Neutrophil (primary cell): Measurements from ENCODE around the gene STMN3.

ENCODE experiments used
- H3K27ac ChIP-seq: fragments of 200-600 bp; sonication (generic); 2 replicates; pipeline ENCODE4 v1.5.1; 2016; ENCODE audit warnings: mild to moderate bottlenecking, moderate library complexity
- H3K27me3 ChIP-seq: fragments of 200-600 bp; sonication (generic); 2 replicates; pipeline ENCODE4 v1.6.0; 2016; ENCODE audit warnings: mild to moderate bottlenecking
- H3K36me3 ChIP-seq: fragments of 200-600 bp; sonication (generic); 2 replicates; pipeline ENCODE4 v1.5.1; 2017
- H3K4me1 ChIP-seq, 2 experiments: fragments of 200-600 bp in 1 of 2; sonication (generic) in 1 of 2; 1 replicate in 1 of 2; 2 replicates in 1 of 2; pipeline versions ENCODE4 v1.5.1 to v1.6.1; 2013 to 2016; ENCODE audit warnings: low read depth in 1 of 2, low read length in 1 of 2, mild to moderate bottlenecking in 1 of 2, moderate library complexity in 1 of 2; ENCODE audit not compliant: control insufficient read depth in 1 of 2, insufficient read depth in 1 of 2
- H3K4me3 ChIP-seq, 2 experiments: fragments of 200-600 bp in 1 of 2; sonication (generic) in 1 of 2; 1 replicate in 1 of 2; 2 replicates in 1 of 2; pipeline ENCODE4 v1.5.1; 2013 to 2016; ENCODE audit warnings: low read depth in 1 of 2, low read length in 1 of 2, mild to moderate bottlenecking in 1 of 2, moderate library complexity in 1 of 2
- H3K9me3 ChIP-seq: fragments of 200-600 bp; sonication (generic); 2 replicates; pipeline ENCODE4 v1.5.1; 2016
- CTCF ChIP-seq: fragments of 200-600 bp; sonication (generic); IDR thresholded peaks from 2 replicates; pipeline ENCODE4 v1.5.1; 2016; ENCODE audit warnings: antibody characterized with exemption

STMN3 gene

GRCh38 chr20:63596423-63596822, 56.8 kb downstream of the STMN3 start:
- Histone ChIP-seq H3K27ac (no peak overlapping the region), H3K9me3 (no peaks in the 10 kb centered on the region), H3K4me3 (no peak overlapping the region), H3K27me3 (no peaks in the 10 kb centered on the region), H3K4me1 (no peaks in the 10 kb centered on the region), H3K36me3 (peaks cover 93% of the 10 kb centered on the region)
- no peak for TF ChIP-seq CTCF

DNA sequence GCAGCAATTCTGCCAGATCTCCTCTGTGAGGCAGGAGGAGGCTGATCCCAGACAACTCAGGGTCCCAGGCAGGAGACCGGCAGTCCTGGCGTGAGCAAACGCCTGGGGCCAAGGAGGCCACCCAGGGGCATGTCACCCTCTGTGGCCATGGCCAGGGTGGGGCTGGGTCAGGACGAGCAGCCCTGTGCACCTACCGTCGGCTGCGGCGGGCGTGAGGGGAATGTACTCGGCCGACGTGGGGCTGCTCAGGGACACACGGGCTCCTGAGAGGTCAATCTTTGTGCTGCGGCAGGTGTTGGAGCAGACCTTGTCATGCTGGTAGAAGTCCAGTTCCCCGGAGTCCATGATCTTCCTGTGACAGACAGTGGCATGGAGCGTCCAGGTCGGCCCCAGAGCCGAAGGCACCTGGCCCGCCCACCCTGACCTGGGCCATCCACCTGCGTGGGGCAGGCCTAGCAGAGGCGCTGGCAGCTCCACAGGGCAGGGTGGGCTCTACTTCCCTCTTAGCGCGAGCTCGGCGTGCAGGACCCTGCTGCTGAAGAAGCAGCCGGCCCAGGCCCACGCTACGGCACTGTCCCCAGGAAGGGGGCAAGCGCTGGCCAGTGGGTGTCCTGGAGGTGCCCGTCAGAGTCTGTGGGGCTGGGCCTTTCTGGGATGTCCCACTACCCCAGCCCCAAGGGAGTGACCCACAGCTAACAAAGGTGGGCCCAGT, 57.7 kb downstream of the STMN3 start:
- Histone ChIP-seq H3K27me3 (no peaks in the 10 kb centered on the region), H3K4me1 (no peaks in the 10 kb centered on the region), H3K4me3 (no peak overlapping the region), H3K36me3 (peaks cover 96% of the 10 kb centered on the region), H3K27ac (no peak overlapping the region), H3K9me3 (no peaks in the 10 kb centered on the region)
- TF ChIP-seq CTCF: no peak

- H3K27me3 ChIP-seq: no peaks in the 10 kb centered on the region
- H3K4me1 ChIP-seq: no peaks in the 10 kb centered on the region
- H3K36me3 ChIP-seq: peaks cover 97% of the 10 kb centered on the region
- no peak for TF ChIP-seq CTCF
- H3K27ac ChIP-seq: no peak overlapping the region
- no peak overlapping the region for H3K4me3 ChIP-seq
- H3K9me3 ChIP-seq: no peaks in the 10 kb centered on the region
Observed at GRCh38 chr20:63594043-63594561, 59.1 kb downstream of the STMN3 start.

GRCh38 chr20:63592661-63593060, 60.6 kb downstream of the STMN3 start:
- no peaks in the 10 kb centered on the region for H3K9me3 ChIP-seq
- no peak overlapping the region for H3K4me3 ChIP-seq
- no peak for TF ChIP-seq CTCF
- no peak overlapping the region for H3K27ac ChIP-seq
- H3K4me1 ChIP-seq: peaks cover under 1 to 3% of the 10 kb centered on the region in 2 experiments
- H3K27me3 ChIP-seq: no peaks in the 10 kb centered on the region
- peaks cover 97% of the 10 kb centered on the region for H3K36me3 ChIP-seq

DNA sequence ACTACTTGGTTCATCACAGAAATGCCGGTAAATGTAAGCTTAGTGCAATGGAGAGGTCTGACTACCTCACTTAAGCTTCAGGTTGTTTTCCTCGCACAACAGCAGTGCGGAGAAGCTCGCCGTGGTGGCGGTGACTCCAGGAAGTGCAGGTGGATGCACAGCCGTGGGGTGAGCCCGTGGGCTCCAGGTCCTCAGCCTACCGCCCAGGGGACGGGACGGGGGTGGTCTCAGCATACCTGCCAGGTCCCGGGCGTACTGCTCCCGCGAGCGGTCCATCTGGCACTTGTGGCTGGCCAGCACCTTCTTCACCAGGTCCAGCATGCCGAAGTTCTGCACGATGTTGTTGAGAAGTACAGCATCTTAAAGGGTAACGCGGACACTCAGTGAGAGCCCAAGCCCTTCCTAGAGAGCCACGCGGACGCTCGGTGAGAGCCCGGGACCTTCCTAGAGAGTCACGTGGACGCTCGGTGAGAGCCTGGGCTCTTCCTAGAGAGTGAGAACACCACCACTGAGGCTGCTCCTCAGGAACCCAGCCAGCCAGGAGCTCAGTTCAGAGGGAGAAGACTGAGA, 61.4 kb downstream of the STMN3 start:
- H3K36me3 ChIP-seq: peaks cover 96% of the 10 kb centered on the region
- H3K27ac ChIP-seq: no peak overlapping the region
- TF ChIP-seq CTCF: no peak
- H3K9me3 ChIP-seq: no peaks in the 10 kb centered on the region
- H3K4me1 ChIP-seq: peaks cover 8 to 11% of the 10 kb centered on the region in 2 experiments
- no peak overlapping the region for H3K4me3 ChIP-seq
- H3K27me3 ChIP-seq: no peaks in the 10 kb centered on the region
